Sigmoid colon (tissue), 7 donors: Measurements from ENCODE around the gene CRLF1. TPM values are rescaled to one million over a fixed set of nuclear protein-coding genes. Genes with fewer than 3 reads are reported as not detected.

Source experiments
- DNase-seq: peaks from one replicate; pipeline ENCODE4 v3.0.0-alpha.2; 2019
- H3K27ac ChIP-seq, 4 donors: fragments of 200-600 bp; sonication (generic); one replicate each; pipeline ENCODE4 v1.5.1; 2016 to 2019; ENCODE audit warnings: mild to moderate bottlenecking in 1 of 4
- H3K27me3 ChIP-seq, 3 donors: fragments of 200-600 bp; sonication (generic); one replicate each; pipeline ENCODE4 v1.5.1; 2019; ENCODE audit warnings: mild to moderate bottlenecking in 1 of 3
- H3K36me3 ChIP-seq, 4 donors: fragments of 200-600 bp; sonication (generic); one replicate each; pipeline ENCODE4 v1.5.1; 2016 to 2019
- H3K4me1 ChIP-seq, 4 donors: fragments of 200-600 bp; sonication (generic); one replicate each; pipeline ENCODE4 v1.5.1; 2017 to 2019
- H3K4me3 ChIP-seq, 4 donors: fragments of 200-600 bp; sonication (generic); one replicate each; pipeline ENCODE4 v1.5.1; 2017 to 2019; ENCODE audit warnings: mild to moderate bottlenecking in 2 of 4, moderate library complexity in 1 of 4
- H3K9me3 ChIP-seq, 4 donors: fragments of 200-600 bp in 3 of 4; sonication (generic) in 3 of 4; one replicate each; pipeline versions ENCODE4 v1.5.1 to v1.6.1; 2013 to 2019
- CTCF ChIP-seq, 4 experiments: fragments of 450-650 bp in 3 of 4; fragments of 200-600 bp in 1 of 4; IDR thresholded peaks; one replicate each; pipeline ENCODE4 v1.5.1; 2016 to 2019; ENCODE audit warnings: antibody characterized with exemption in 4 of 4, mild to moderate bottlenecking in 3 of 4, moderate library complexity in 2 of 4
- EP300 ChIP-seq, 4 donors: sonication (generic); formaldehyde crosslinking; IDR thresholded peaks; one replicate each; pipeline ENCODE4 v1.6.1; 2017; ENCODE audit warnings: antibody characterized with exemption in 4 of 4
- POLR2A ChIP-seq, 2 donors: fragments of 450-650 bp; IDR thresholded peaks; one replicate each; pipeline ENCODE4 v1.6.1; 2016; ENCODE audit warnings: antibody characterized with exemption in 2 of 2, mild to moderate bottlenecking in 2 of 2, moderate library complexity in 2 of 2
- POLR2AphosphoS5 ChIP-seq, 4 donors: sonication (generic); formaldehyde crosslinking; IDR thresholded peaks; one replicate each; pipeline ENCODE4 v1.6.1; 2017; ENCODE audit warnings: antibody characterized with exemption in 4 of 4
- WGBS, 2 donors: extraction: QIAGEN DNeasy Blood & Tissue Kit; methylation state at CpG; one replicate each; pipeline ENCODE4 v1.1.7; 2013; 5-methylcytosine and 5-hydroxymethylcytosine counted together
- intact Hi-C: fragments of 100-400 bp; cut with DNase I; formaldehyde crosslinking; loops from one replicate; pipeline ENCODE4 v1.15.1; 2023
- polyA plus RNA-seq, 3 donors: library from polyadenylated mRNA; stranded (reverse); fragments of 200-250 nt; gene quantifications; one replicate each; pipeline ENCODE4 v1.2.3, GENCODE V29; 2013
- total RNA-seq, 4 donors: library from RNA; depleted of rRNA; stranded (reverse); fragments of >200 nt; gene quantifications; one replicate each; pipeline ENCODE4 v1.1.0, GENCODE V29; 2016
- donor health status: healthy with polysubstance abuse.
- donor health status: Bipolar disorder and iron deficiency.
- donor health status: healthy.

CRLF1 gene
- total and polyA plus RNA-seq, 7 donors, result 0.60 to 28.8 (median 6.1) TPM; not detected in 1

GRCh38 chr19:18599485-18599884, 7.1 kb downstream of the CRLF1 start:
- Histone ChIP-seq H3K4me1 (peaks cover 0 to 18% (median 17%) of the 10 kb centered on the region in 4 donors), H3K36me3 (no peaks in the 10 kb centered on the region), H3K9me3 (no peaks in the 10 kb centered on the region), H3K27me3 (peaks cover 21 to 90% (median 54%) of the 10 kb centered on the region in 3 donors), H3K27ac (no peak overlapping the region), H3K4me3 (no peak overlapping the region)
- TF ChIP-seq EP300 (IDR thresholded peaks at IDR 0.05) (no peak), CTCF (IDR thresholded peaks at IDR 0.05) (no peak), POLR2A (IDR thresholded peaks at IDR 0.05) (no peak), POLR2AphosphoS5 (IDR thresholded peaks at IDR 0.05) (no peak)
- no peak for DNase-seq
- 72 to 87% methylated on average over 20 of the region's 20 CpGs for WGBS, 2 donors
- intact Hi-C loops, result no loop called here

- no peaks in the 10 kb centered on the region for H3K9me3 ChIP-seq
- H3K27ac ChIP-seq, result no peak overlapping the region
- no peak for TF ChIP-seq CTCF (IDR thresholded peaks at IDR 0.05)
- no peak for TF ChIP-seq EP300 (IDR thresholded peaks at IDR 0.05)
- no peak for TF ChIP-seq POLR2AphosphoS5 (IDR thresholded peaks at IDR 0.05)
- no peak for TF ChIP-seq POLR2A (IDR thresholded peaks at IDR 0.05)
- DNase-seq, result no peak
- H3K27me3 ChIP-seq, result peaks cover 12 to 76% (median 43%) of the 10 kb centered on the region in 3 donors
- H3K4me3 ChIP-seq, result no peak overlapping the region
- intact Hi-C loops, result no loop called here
- 46 to 48% methylated on average over 25 of the region's 25 CpGs for WGBS, 2 donors
- no peaks in the 10 kb centered on the region for H3K36me3 ChIP-seq
- H3K4me1 ChIP-seq, result peaks cover 0 to 20% (median 19%) of the 10 kb centered on the region in 4 donors
Observed at GRCh38 chr19:18597809-18598660, 8.6 kb downstream of the CRLF1 start.

GRCh38 chr19:18596752-18597157, 9.8 kb downstream of the CRLF1 start:
- no peak for DNase-seq
- peaks cover 12 to 63% (median 36%) of the 10 kb centered on the region in 3 donors for H3K27me3 ChIP-seq
- no peaks in the 10 kb centered on the region for H3K36me3 ChIP-seq
- intact Hi-C loops, result no loop called here
- peaks cover 0 to 20% (median 19%) of the 10 kb centered on the region in 4 donors for H3K4me1 ChIP-seq
- WGBS, 2 donors, result 12 to 13% methylated on average over 21 of the region's 21 CpGs
- H3K9me3 ChIP-seq, result no peaks in the 10 kb centered on the region
- no peak overlapping the region for H3K4me3 ChIP-seq
- H3K27ac ChIP-seq, result no peak overlapping the region
- TF ChIP-seq POLR2AphosphoS5 (IDR thresholded peaks at IDR 0.05) (no peak), CTCF (IDR thresholded peaks at IDR 0.05) (no peak), POLR2A (IDR thresholded peaks at IDR 0.05) (no peak), EP300 (IDR thresholded peaks at IDR 0.05) (no peak)

- intact Hi-C loops, result no loop called here
- peaks cover 0 to 8% (median 4%) of the 10 kb centered on the region in 4 donors for H3K36me3 ChIP-seq
- DNase-seq, result no peak
- no peak overlapping the region for H3K27ac ChIP-seq
- H3K4me1 ChIP-seq, result peaks cover 0 to 22% (median 21%) of the 10 kb centered on the region in 4 donors
- no peak overlapping the region for H3K4me3 ChIP-seq
- WGBS, 2 donors, result 56 to 73% methylated on average over 6 of the region's 6 CpGs
- peaks cover 12 to 50% (median 32%) of the 10 kb centered on the region in 3 donors for H3K27me3 ChIP-seq
- TF ChIP-seq POLR2AphosphoS5 (IDR thresholded peaks at IDR 0.05), result no peak
- no peak for TF ChIP-seq CTCF (IDR thresholded peaks at IDR 0.05)
- no peak for TF ChIP-seq EP300 (IDR thresholded peaks at IDR 0.05)
- no peak for TF ChIP-seq POLR2A (IDR thresholded peaks at IDR 0.05)
- no peaks in the 10 kb centered on the region for H3K9me3 ChIP-seq
Observed at GRCh38 chr19:18595475-18595874, 11.1 kb downstream of the CRLF1 start.
